ENCODE results near the gene AKNA.

The AKNA gene

GRCh38 chr9:114315723-114316363 lies 71.9 kb downstream of the AKNA start:
- Histone ChIP-seq H3K36me3 (ENCODE audit: control insufficient read depth in 2 of 2, insufficient read depth in 2 of 2, low read length in 2 of 2) (no peaks in the 10 kb centered on the region), H3K27me3 (ENCODE audit: control insufficient read depth in 2 of 2, insufficient read depth in 2 of 2, low read length in 2 of 2) (peaks cover 0 to 2% of the 10 kb centered on the region in 2 donors), H3K4me3 (ENCODE audit: low read length in 2 of 2) (no peak overlapping the region), H3K4me1 (ENCODE audit: control insufficient read depth in 2 of 2, insufficient read depth in 2 of 2, low read length in 2 of 2) (no peaks in the 10 kb centered on the region), H3K9me3 (ENCODE audit: control insufficient read depth in 2 of 2, low read length in 2 of 2) (no peaks in the 10 kb centered on the region), H3K9ac (ENCODE audit: low read depth in 1 of 2, low read length in 2 of 2) (no peak overlapping the region), H3K27ac (ENCODE audit: low read depth in 2 of 2, low read length in 2 of 2) (no peak overlapping the region)

DNA sequence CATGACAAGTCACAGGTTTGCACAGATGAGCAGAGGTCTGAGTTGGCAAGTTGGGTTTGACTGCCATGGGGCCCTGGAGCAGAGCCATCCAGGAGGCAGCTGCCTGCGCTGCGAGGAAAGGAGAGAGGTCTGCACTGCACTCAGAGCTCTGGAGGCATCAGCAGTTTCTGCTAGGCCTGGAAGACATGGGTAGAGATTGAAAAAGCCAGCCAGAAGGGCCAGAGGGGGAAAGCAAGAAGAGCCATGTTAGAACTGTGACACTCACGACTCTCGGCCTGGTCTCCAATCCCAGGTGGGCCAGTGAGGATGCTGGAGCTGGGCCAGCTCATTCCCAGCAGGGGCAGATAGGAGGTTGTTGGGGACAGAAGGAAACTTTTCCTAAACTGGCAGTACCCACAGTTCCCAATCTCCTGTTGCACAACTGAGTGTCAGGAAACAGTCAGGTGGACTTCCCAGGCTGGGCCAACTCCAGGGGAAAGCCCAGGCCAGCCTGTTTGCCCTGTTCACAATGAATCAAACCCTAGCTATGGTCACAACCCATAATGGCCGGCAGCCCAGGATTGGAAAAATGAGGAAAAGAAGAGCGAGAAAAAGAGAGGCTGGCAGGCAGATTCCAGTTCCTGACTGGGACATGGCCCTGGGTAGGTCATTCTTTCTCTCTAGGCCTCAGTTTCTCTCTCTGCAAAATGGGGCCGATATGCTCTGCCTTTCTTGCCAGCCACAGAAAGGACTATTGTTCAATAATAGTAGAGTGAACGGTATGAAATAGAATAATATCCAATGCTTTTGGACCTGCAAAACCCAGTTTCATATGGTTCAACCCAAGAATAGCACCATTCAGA lies 72.7 kb downstream of the AKNA start:
- Histone ChIP-seq H3K9ac (ENCODE audit: low read depth in 1 of 2, low read length in 2 of 2) (no peak overlapping the region), H3K27ac (ENCODE audit: low read depth in 2 of 2, low read length in 2 of 2) (no peak overlapping the region), H3K4me1 (ENCODE audit: control insufficient read depth in 2 of 2, insufficient read depth in 2 of 2, low read length in 2 of 2) (no peaks in the 10 kb centered on the region)

GRCh38 chr9:114314256-114314867 lies 73.4 kb downstream of the AKNA start:
- H3K27me3 ChIP-seq (ENCODE audit: control insufficient read depth in 2 of 2, insufficient read depth in 2 of 2, low read length in 2 of 2) = no peaks in the 10 kb centered on the region
- H3K4me1 ChIP-seq (ENCODE audit: control insufficient read depth in 2 of 2, insufficient read depth in 2 of 2, low read length in 2 of 2) = no peaks in the 10 kb centered on the region
- H3K27ac ChIP-seq (ENCODE audit: low read depth in 2 of 2, low read length in 2 of 2) = no peak overlapping the region
- H3K4me3 ChIP-seq (ENCODE audit: low read length in 2 of 2) = no peak overlapping the region
- no peaks in the 10 kb centered on the region for H3K36me3 ChIP-seq (ENCODE audit: control insufficient read depth in 2 of 2, insufficient read depth in 2 of 2, low read length in 2 of 2)
- H3K9me3 ChIP-seq (ENCODE audit: control insufficient read depth in 2 of 2, low read length in 2 of 2) = no peaks in the 10 kb centered on the region
- no peak overlapping the region for H3K9ac ChIP-seq (ENCODE audit: low read depth in 1 of 2, low read length in 2 of 2)

More for the DNA sequence above, 72.7 kb downstream of the AKNA start:
- H3K27me3 ChIP-seq (ENCODE audit: control insufficient read depth in 2 of 2, insufficient read depth in 2 of 2, low read length in 2 of 2) = peaks cover 0 to 2% of the 10 kb centered on the region in 2 donors
- no peak overlapping the region for H3K4me3 ChIP-seq (ENCODE audit: low read length in 2 of 2)
- no peaks in the 10 kb centered on the region for H3K36me3 ChIP-seq (ENCODE audit: control insufficient read depth in 2 of 2, insufficient read depth in 2 of 2, low read length in 2 of 2)
- H3K9me3 ChIP-seq (ENCODE audit: control insufficient read depth in 2 of 2, low read length in 2 of 2) = no peaks in the 10 kb centered on the region

GRCh38 chr9:114313186-114313585 lies 74.6 kb downstream of the AKNA start:
- no peaks in the 10 kb centered on the region for H3K36me3 ChIP-seq (ENCODE audit: control insufficient read depth in 2 of 2, insufficient read depth in 2 of 2, low read length in 2 of 2)
- H3K9me3 ChIP-seq (ENCODE audit: control insufficient read depth in 2 of 2, low read length in 2 of 2) = no peaks in the 10 kb centered on the region
- H3K9ac ChIP-seq (ENCODE audit: low read depth in 1 of 2, low read length in 2 of 2) = no peak overlapping the region
- no peak overlapping the region for H3K4me3 ChIP-seq (ENCODE audit: low read length in 2 of 2)
- no peak overlapping the region for H3K27ac ChIP-seq (ENCODE audit: low read depth in 2 of 2, low read length in 2 of 2)
- no peaks in the 10 kb centered on the region for H3K27me3 ChIP-seq (ENCODE audit: control insufficient read depth in 2 of 2, insufficient read depth in 2 of 2, low read length in 2 of 2)
- no peaks in the 10 kb centered on the region for H3K4me1 ChIP-seq (ENCODE audit: control insufficient read depth in 2 of 2, insufficient read depth in 2 of 2, low read length in 2 of 2)

GRCh38 chr9:114312513-114312875 lies 75.3 kb downstream of the AKNA start:
- Histone ChIP-seq H3K27ac (ENCODE audit: low read depth in 2 of 2, low read length in 2 of 2) (no peak overlapping the region), H3K4me1 (ENCODE audit: control insufficient read depth in 2 of 2, insufficient read depth in 2 of 2, low read length in 2 of 2) (no peaks in the 10 kb centered on the region), H3K27me3 (ENCODE audit: control insufficient read depth in 2 of 2, insufficient read depth in 2 of 2, low read length in 2 of 2) (no peaks in the 10 kb centered on the region), H3K36me3 (ENCODE audit: control insufficient read depth in 2 of 2, insufficient read depth in 2 of 2, low read length in 2 of 2) (no peaks in the 10 kb centered on the region), H3K4me3 (ENCODE audit: low read length in 2 of 2) (no peak overlapping the region), H3K9ac (ENCODE audit: low read depth in 1 of 2, low read length in 2 of 2) (no peak overlapping the region), H3K9me3 (ENCODE audit: control insufficient read depth in 2 of 2, low read length in 2 of 2) (no peaks in the 10 kb centered on the region)

DNA sequence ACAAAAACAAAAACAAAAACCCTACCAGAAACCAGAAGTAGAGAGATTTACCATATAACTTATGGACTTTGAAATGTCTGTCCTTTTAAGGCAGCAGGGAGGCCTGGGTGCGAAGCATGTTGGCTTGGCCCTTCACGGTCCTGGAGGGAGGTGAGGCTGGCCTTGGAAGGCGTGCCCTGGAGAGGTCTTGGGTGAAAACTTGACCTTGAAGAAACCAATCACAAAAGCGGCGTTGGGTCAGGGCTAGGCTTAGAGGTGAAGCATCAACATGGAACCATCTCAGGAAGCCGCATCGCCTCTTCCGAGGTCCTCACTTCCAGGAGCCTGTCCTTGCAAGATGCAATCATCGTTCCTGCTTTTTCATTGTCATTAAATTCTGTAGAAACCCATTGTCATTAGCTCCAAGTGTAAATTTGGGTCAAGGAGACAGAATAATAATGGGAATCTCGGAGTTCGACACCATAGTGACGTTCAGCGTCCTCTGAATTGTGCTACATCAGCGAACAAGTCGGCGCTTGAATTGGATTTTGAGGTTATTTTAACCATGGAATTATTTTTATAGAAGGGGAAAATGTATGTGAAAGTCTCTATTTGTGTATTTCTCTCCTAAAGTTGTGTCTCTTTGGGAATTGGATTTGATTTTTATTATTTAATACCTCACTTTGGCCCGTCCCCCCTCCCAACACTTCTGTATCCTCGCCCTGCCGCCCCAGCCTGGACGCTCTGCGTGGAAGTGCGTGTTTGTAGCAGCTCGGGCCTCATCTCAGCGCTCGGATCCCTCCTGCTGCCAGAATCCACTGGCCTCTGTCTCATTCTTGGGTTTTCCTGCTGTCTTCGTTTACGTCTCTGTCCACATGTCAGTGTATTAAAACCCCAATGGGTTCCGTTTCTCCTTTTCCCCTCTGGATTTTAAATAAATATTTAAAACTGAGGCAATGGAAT lies 75.9 kb downstream of the AKNA start:
- Histone ChIP-seq H3K27me3 (ENCODE audit: control insufficient read depth in 2 of 2, insufficient read depth in 2 of 2, low read length in 2 of 2) (no peaks in the 10 kb centered on the region), H3K9me3 (ENCODE audit: control insufficient read depth in 2 of 2, low read length in 2 of 2) (no peaks in the 10 kb centered on the region), H3K4me3 (ENCODE audit: low read length in 2 of 2) (no peak overlapping the region), H3K4me1 (ENCODE audit: control insufficient read depth in 2 of 2, insufficient read depth in 2 of 2, low read length in 2 of 2) (no peaks in the 10 kb centered on the region), H3K9ac (ENCODE audit: low read depth in 1 of 2, low read length in 2 of 2) (no peak overlapping the region), H3K27ac (ENCODE audit: low read depth in 2 of 2, low read length in 2 of 2) (no peak overlapping the region), H3K36me3 (ENCODE audit: control insufficient read depth in 2 of 2, insufficient read depth in 2 of 2, low read length in 2 of 2) (no peaks in the 10 kb centered on the region)

DNA sequence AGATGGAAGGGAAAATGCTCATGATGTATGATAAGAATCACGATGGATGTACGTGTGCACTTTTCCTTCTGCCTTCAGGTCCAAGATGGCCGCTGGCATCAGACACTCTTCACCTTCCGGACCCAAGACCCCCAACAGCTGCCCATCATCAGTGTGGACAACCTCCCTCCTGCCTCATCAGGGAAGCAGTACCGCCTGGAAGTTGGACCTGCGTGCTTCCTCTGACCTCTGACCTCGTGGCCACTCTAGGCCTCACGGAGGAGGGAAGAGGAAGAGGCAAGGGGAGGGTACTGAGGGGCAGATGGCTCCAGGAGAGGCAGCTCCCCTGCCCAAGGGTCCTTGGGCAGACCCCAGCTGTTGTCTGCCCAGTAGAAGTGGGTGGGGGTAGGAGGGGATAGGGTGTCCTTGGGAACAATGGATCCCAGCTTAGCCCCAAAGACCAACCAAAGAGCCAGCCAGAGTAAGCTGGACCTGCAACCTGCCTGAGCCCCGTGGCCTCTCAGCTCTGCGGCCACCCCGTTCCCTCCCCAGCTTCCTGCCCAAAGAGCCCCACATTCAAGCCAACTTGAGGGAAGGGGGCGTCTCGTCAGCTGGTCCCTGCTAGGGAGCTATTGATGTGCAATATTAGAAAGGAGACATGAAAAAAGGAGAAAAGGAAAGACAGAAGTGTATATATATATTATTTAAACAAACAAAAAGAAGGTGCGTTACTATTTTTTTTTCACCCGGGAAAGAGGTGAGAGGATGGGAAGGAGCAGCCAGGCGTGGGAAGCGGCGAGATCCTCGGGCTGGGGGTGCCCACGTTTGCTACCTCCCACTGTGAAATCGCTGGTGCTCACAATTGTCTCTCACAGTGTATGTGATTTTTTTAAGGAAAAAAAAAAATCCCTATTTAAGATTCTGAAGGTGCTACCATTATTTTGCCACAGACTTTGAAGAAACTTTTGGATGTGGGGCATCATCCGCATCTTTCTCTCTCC lies 77.0 kb downstream of the AKNA start:
- no peak overlapping the region for H3K27ac ChIP-seq (ENCODE audit: low read depth in 2 of 2, low read length in 2 of 2)
- no peaks in the 10 kb centered on the region for H3K9me3 ChIP-seq (ENCODE audit: control insufficient read depth in 2 of 2, low read length in 2 of 2)
- no peak overlapping the region for H3K9ac ChIP-seq (ENCODE audit: low read depth in 1 of 2, low read length in 2 of 2)
- no peaks in the 10 kb centered on the region for H3K36me3 ChIP-seq (ENCODE audit: control insufficient read depth in 2 of 2, insufficient read depth in 2 of 2, low read length in 2 of 2)
- no peaks in the 10 kb centered on the region for H3K27me3 ChIP-seq (ENCODE audit: control insufficient read depth in 2 of 2, insufficient read depth in 2 of 2, low read length in 2 of 2)
- no peak overlapping the region for H3K4me3 ChIP-seq (ENCODE audit: low read length in 2 of 2)
- no peaks in the 10 kb centered on the region for H3K4me1 ChIP-seq (ENCODE audit: control insufficient read depth in 2 of 2, insufficient read depth in 2 of 2, low read length in 2 of 2)

DNA sequence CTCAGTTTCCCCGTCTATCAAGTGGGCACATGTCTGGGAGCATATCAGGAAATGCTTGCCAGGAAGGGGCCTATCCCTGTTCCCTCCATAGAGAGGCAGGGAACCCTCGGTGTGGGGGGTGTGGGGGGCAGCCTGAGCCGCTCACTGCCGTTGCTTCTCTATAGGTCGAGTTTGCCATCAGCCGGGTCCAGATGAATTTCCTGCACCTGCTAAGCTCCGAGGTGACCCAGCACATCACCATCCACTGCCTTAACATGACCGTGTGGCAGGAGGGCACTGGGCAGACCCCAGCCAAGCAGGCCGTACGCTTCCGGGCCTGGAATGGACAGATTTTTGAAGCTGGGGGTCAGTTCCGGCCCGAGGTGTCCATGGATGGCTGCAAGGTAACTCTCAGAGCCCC lies 78.7 kb downstream of the AKNA start:
- Histone ChIP-seq H3K4me3 (ENCODE audit: low read length in 2 of 2) (no peak overlapping the region), H3K36me3 (ENCODE audit: control insufficient read depth in 2 of 2, insufficient read depth in 2 of 2, low read length in 2 of 2) (no peaks in the 10 kb centered on the region), H3K4me1 (ENCODE audit: control insufficient read depth in 2 of 2, insufficient read depth in 2 of 2, low read length in 2 of 2) (peaks cover 0 to 2% of the 10 kb centered on the region in 2 donors), H3K9me3 (ENCODE audit: control insufficient read depth in 2 of 2, low read length in 2 of 2) (no peaks in the 10 kb centered on the region), H3K27me3 (ENCODE audit: control insufficient read depth in 2 of 2, insufficient read depth in 2 of 2, low read length in 2 of 2) (no peaks in the 10 kb centered on the region), H3K9ac (ENCODE audit: low read depth in 1 of 2, low read length in 2 of 2) (no peak overlapping the region), H3K27ac (ENCODE audit: low read depth in 2 of 2, low read length in 2 of 2) (no peak overlapping the region)

GRCh38 chr9:114308361-114308950 lies 79.3 kb downstream of the AKNA start:
- Histone ChIP-seq H3K4me1 (ENCODE audit: control insufficient read depth in 2 of 2, insufficient read depth in 2 of 2, low read length in 2 of 2) (peaks cover 0 to 2% of the 10 kb centered on the region in 2 donors), H3K36me3 (ENCODE audit: control insufficient read depth in 2 of 2, insufficient read depth in 2 of 2, low read length in 2 of 2) (no peaks in the 10 kb centered on the region), H3K4me3 (ENCODE audit: low read length in 2 of 2) (no peak overlapping the region), H3K27ac (ENCODE audit: low read depth in 2 of 2, low read length in 2 of 2) (no peak overlapping the region), H3K9me3 (ENCODE audit: control insufficient read depth in 2 of 2, low read length in 2 of 2) (no peaks in the 10 kb centered on the region), H3K27me3 (ENCODE audit: control insufficient read depth in 2 of 2, insufficient read depth in 2 of 2, low read length in 2 of 2) (no peaks in the 10 kb centered on the region), H3K9ac (ENCODE audit: low read depth in 1 of 2, low read length in 2 of 2) (no peak overlapping the region)

All from mucosa of rectum (tissue), 2 donors.